ENCODE measurements around the gene CDH13.

GRCh38 chr16:83809092-83809491, 1182.3 kb downstream of the CDH13 start:
- TF ChIP-seq GATA2 (IDR thresholded peaks at IDR 0.05; ENCODE audit: low read depth, low read length) (no peak), GATA3 (IDR thresholded peaks at IDR 0.05; ENCODE audit: low read depth, low read length) (no peak)

Data from SH-SY5Y (cell line).